HepG2 (cell line): Measurements from ENCODE around the gene ITGB7. TPM values are rescaled to one million over a fixed set of nuclear protein-coding genes. Genes with fewer than 3 reads are reported as not detected.

Source experiments
- AKAP8 ChIP-seq: sonication (generic); formaldehyde crosslinking; IDR thresholded peaks from 2 replicates; pipeline ENCODE4 v1.5.1; 2020; ENCODE audit warnings: mild to moderate bottlenecking, missing genetic modification reagents
- ARHGAP35 ChIP-seq: sonication (generic); formaldehyde crosslinking; IDR thresholded peaks from 2 replicates; pipeline ENCODE4 v1.9.0; 2022; ENCODE audit warnings: mild to moderate bottlenecking, inconsistent platforms, moderate library complexity, missing genetic modification reagents, borderline replicate concordance
- FOXP4 ChIP-seq: sonication (generic); formaldehyde crosslinking; IDR thresholded peaks from 2 replicates; pipeline ENCODE4 v1.4.0; 2020; ENCODE audit warnings: missing genetic modification reagents
- GLMP ChIP-seq: sonication (generic); formaldehyde crosslinking; IDR thresholded peaks from 2 replicates; pipeline ENCODE4 v1.9.0; 2021; ENCODE audit warnings: missing genetic modification reagents, mild to moderate bottlenecking, borderline replicate concordance
- KMT2A ChIP-seq: sonication (generic); formaldehyde crosslinking; IDR thresholded peaks from 2 replicates; pipeline ENCODE4 v1.4.0; 2020; ENCODE audit warnings: missing genetic modification reagents
- MAF1 ChIP-seq: sonication (generic); formaldehyde crosslinking; IDR thresholded peaks from 2 replicates; pipeline ENCODE4 v1.5.0; 2020; ENCODE audit warnings: missing genetic modification reagents, borderline replicate concordance
- NFRKB ChIP-seq: fragments of 450-650 bp; IDR thresholded peaks from 2 replicates; pipeline ENCODE4 v1.6.1; 2017
- POLR2A ChIP-seq, 2 experiments: IDR thresholded peaks; 2 replicates each; pipeline ENCODE4 v1.6.1; 2011; ENCODE audit warnings: low read depth in 2 of 2, low read length in 2 of 2, mild to moderate bottlenecking in 1 of 2, moderate library complexity in 1 of 2; ENCODE audit not compliant: insufficient read depth in 1 of 2
- RAD21 ChIP-seq: fragments of 450-650 bp; formaldehyde crosslinking; IDR thresholded peaks from 2 replicates; pipeline ENCODE4 v1.5.0; 2020; ENCODE audit warnings: mild to moderate bottlenecking
- SIN3A ChIP-seq: IDR thresholded peaks from 2 replicates; pipeline ENCODE4 v1.6.1; 2011; ENCODE audit warnings: low read depth, mild to moderate bottlenecking, control low read depth, low read length, borderline replicate concordance
- STAT5B ChIP-seq: sonication (generic); formaldehyde crosslinking; IDR thresholded peaks from 2 replicates; pipeline ENCODE4 v1.4.0; 2020; ENCODE audit warnings: missing genetic modification reagents
- TEAD2 ChIP-seq: sonication (generic); formaldehyde crosslinking; IDR thresholded peaks from 2 replicates; pipeline ENCODE4 v1.9.0; 2021; ENCODE audit warnings: missing genetic modification reagents
- TEAD3 ChIP-seq: optimal IDR thresholded peaks from 2 replicates; pipeline ENCODE3; 2016; ENCODE audit warnings: borderline replicate concordance
- TRIM24 ChIP-seq: sonication (generic); formaldehyde crosslinking; IDR thresholded peaks from 2 replicates; pipeline ENCODE4 v1.8.0; 2022; ENCODE audit warnings: mild to moderate bottlenecking, missing genetic modification reagents
- U2AF2 ChIP-seq: fragments of 200-400 bp; formaldehyde crosslinking; IDR thresholded peaks from 2 replicates; pipeline ENCODE4 v1.6.1; 2017; ENCODE audit warnings: low read depth, mild to moderate bottlenecking, low read length
- ZBTB21 ChIP-seq: sonication (generic); formaldehyde crosslinking; IDR thresholded peaks from 2 replicates; pipeline ENCODE4 v1.4.0; 2020; ENCODE audit warnings: missing genetic modification reagents
- ZFP90 ChIP-seq: sonication (generic); formaldehyde crosslinking; IDR thresholded peaks from 2 replicates; pipeline ENCODE4 v1.8.0; 2022; ENCODE audit warnings: missing genetic modification reagents, mild to moderate bottlenecking, inconsistent platforms, borderline replicate concordance
- ZIK1 ChIP-seq: sonication (generic); formaldehyde crosslinking; IDR thresholded peaks from 2 replicates; pipeline ENCODE4 v1.5.0; 2020; ENCODE audit warnings: mild to moderate bottlenecking, low read depth, missing genetic modification reagents, borderline replicate concordance
- ZNF274 ChIP-seq: sonication (generic); formaldehyde crosslinking; IDR thresholded peaks from 2 replicates; pipeline ENCODE4 v1.5.1; 2020; ENCODE audit warnings: mild to moderate bottlenecking, missing genetic modification reagents
- ZNF446 ChIP-seq: sonication (generic); formaldehyde crosslinking; IDR thresholded peaks from 2 replicates; pipeline ENCODE4 v1.5.0; 2020; ENCODE audit warnings: mild to moderate bottlenecking, missing genetic modification reagents
- ZNF737 ChIP-seq: sonication (generic); formaldehyde crosslinking; IDR thresholded peaks from 2 replicates; pipeline ENCODE4 v1.5.0; 2020; ENCODE audit warnings: missing genetic modification reagents, mild to moderate bottlenecking, borderline replicate concordance
- ZNF772 ChIP-seq: sonication (generic); formaldehyde crosslinking; IDR thresholded peaks from 2 replicates; pipeline ENCODE4 v1.5.0; 2020; ENCODE audit warnings: mild to moderate bottlenecking, missing genetic modification reagents
- polyA plus RNA-seq, 8 experiments: library from polyadenylated mRNA; depleted of rRNA in 3 of 8; stranded (reverse) in 7 of 8; unstranded in 1 of 8; fragments of >200 nt; fragmentation: Illumina TruSeq in 4 of 8; extraction: Trizol in 4 of 8; gene quantifications; 2 replicates each; pipeline versions ENCODE4 v1.2.1 to v1.2.3, GENCODE V29; 2011 to 2016; ENCODE audit warnings: low read depth in 4 of 8, missing spikeins in 1 of 8, mixed read lengths in 1 of 8; ENCODE audit not compliant: insufficient read depth in 1 of 8
- total RNA-seq, 5 experiments: library from RNA; depleted of rRNA; stranded (reverse); fragments of >200 nt; fragmentation: Illumina TruSeq; extraction: Trizol; gene quantifications; 2 replicates each; pipeline ENCODE4 v1.2.3, GENCODE V29; 2016; ENCODE audit warnings: low read depth in 1 of 5
- TF ChIP-seq, protein P1 (sequence below): sonication (generic); formaldehyde crosslinking; conservative IDR thresholded peaks from 2 replicates; pipeline ENCODE4 v1.8.1; 2023; ENCODE audit warnings: missing genetic modification reagents
- TF ChIP-seq, protein P2 (sequence below): sonication (generic); formaldehyde crosslinking; IDR thresholded peaks from 2 replicates; pipeline ENCODE4 v1.4.0; 2020; ENCODE audit warnings: missing genetic modification reagents
- TF ChIP-seq, protein P3 (sequence below): sonication (generic); formaldehyde crosslinking; IDR thresholded peaks from 2 replicates; pipeline ENCODE4 v1.4.0; 2020; ENCODE audit warnings: missing genetic modification reagents

ITGB7 gene
- total and polyA plus RNA-seq, 2 of the 13 experiments (the other 11 are each of a cell fraction or from before 2014, with no cell fraction given) = 0.16 to 0.18 TPM

GRCh38 chr12:53180220-53180930 lies 26.7 kb downstream of the ITGB7 start, which contains the start of the genes CSAD and ZNF740 (continued):
- peak; percentile 87 for TF ChIP-seq FOXP4 (CRISPR knock-in tag)
- TF ChIP-seq GLMP (CRISPR knock-in tag) = no peak
- TF ChIP-seq, protein P1, sequence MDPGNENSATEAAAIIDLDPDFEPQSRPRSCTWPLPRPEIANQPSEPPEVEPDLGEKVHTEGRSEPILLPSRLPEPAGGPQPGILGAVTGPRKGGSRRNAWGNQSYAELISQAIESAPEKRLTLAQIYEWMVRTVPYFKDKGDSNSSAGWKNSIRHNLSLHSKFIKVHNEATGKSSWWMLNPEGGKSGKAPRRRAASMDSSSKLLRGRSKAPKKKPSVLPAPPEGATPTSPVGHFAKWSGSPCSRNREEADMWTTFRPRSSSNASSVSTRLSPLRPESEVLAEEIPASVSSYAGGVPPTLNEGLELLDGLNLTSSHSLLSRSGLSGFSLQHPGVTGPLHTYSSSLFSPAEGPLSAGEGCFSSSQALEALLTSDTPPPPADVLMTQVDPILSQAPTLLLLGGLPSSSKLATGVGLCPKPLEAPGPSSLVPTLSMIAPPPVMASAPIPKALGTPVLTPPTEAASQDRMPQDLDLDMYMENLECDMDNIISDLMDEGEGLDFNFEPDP = no peak
- peak; percentile 75 to 88 for TF ChIP-seq POLR2A (IDR thresholded peaks at IDR 0.05; ENCODE audit: insufficient read depth in 1 of 2, low read depth in 2 of 2, low read length in 2 of 2)
- no peak for TF ChIP-seq MAF1 (CRISPR knock-in tag)
- no peak for TF ChIP-seq RAD21 (CRISPR knock-in tag)
- TF ChIP-seq SIN3A = peak; percentile 32; the same call in 1 of the 2 replicates
- no peak for TF ChIP-seq STAT5B (CRISPR knock-in tag)
- 0 out of 2 replicates have a peak, but pooled peaks have one; percentile 49 for TF ChIP-seq ZNF446
- no peak for TF ChIP-seq NFRKB
- TF ChIP-seq ARHGAP35 (CRISPR knock-in tag) = no peak
- peak; percentile 22 for TF ChIP-seq TEAD3 (CRISPR knock-in tag)
- TF ChIP-seq ZNF274 = no peak
- TF ChIP-seq ZNF772 (CRISPR knock-in tag) = peak; percentile 47
- TF ChIP-seq ZBTB21 (CRISPR knock-in tag) = no peak
- TF ChIP-seq ZNF737 (CRISPR knock-in tag) = no peak; the same call in 1 of the 2 replicates
- TF ChIP-seq ZFP90 (CRISPR knock-in tag) = no peak
- peak; percentile 32; the same call in 1 of the 2 replicates for TF ChIP-seq ZIK1 (CRISPR knock-in tag)
- no peak; the same call in 1 of the 2 replicates for TF ChIP-seq KMT2A
- no peak for TF ChIP-seq U2AF2
- TF ChIP-seq, protein P2, sequence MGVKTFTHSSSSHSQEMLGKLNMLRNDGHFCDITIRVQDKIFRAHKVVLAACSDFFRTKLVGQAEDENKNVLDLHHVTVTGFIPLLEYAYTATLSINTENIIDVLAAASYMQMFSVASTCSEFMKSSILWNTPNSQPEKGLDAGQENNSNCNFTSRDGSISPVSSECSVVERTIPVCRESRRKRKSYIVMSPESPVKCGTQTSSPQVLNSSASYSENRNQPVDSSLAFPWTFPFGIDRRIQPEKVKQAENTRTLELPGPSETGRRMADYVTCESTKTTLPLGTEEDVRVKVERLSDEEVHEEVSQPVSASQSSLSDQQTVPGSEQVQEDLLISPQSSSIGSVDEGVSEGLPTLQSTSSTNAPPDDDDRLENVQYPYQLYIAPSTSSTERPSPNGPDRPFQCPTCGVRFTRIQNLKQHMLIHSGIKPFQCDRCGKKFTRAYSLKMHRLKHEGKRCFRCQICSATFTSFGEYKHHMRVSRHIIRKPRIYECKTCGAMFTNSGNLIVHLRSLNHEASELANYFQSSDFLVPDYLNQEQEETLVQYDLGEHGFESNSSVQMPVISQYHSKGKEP (CRISPR knock-in tag) = 0 out of 2 replicates have a peak, but pooled peaks have one; percentile 67
- no peak for TF ChIP-seq TEAD2
- no peak for TF ChIP-seq TRIM24 (CRISPR knock-in tag)
- TF ChIP-seq AKAP8 = no peak
- TF ChIP-seq, protein P3, sequence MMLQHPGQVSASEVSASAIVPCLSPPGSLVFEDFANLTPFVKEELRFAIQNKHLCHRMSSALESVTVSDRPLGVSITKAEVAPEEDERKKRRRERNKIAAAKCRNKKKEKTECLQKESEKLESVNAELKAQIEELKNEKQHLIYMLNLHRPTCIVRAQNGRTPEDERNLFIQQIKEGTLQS (CRISPR knock-in tag) = no peak
